Upper lobe of right lung (tissue), 1 donor: ENCODE measurements around the gene AFF4. TPM values are rescaled to one million over a fixed set of nuclear protein-coding genes. Genes with fewer than 3 reads are reported as not detected.

Experiments used
- ATAC-seq: fragments of 200-7000 bp; cut with Tn5 transposase; one replicate; pipeline ENCODE4 v1.9.1; 2020; ENCODE audit warnings: mild to moderate bottlenecking, moderate library complexity
- DNase-seq: peaks from one replicate; pipeline ENCODE4 v3.0.0-alpha.2; 2020
- H3K27ac ChIP-seq: fragments of 200-600 bp; one replicate; pipeline ENCODE4 v1.8.0; 2022
- H3K27me3 ChIP-seq: fragments of 200-600 bp; one replicate; pipeline ENCODE4 v1.8.0; 2022; ENCODE audit warnings: mild to moderate bottlenecking
- H3K36me3 ChIP-seq: fragments of 200-600 bp; one replicate; pipeline ENCODE4 v1.8.0; 2022
- H3K4me1 ChIP-seq: fragments of 200-600 bp; one replicate; pipeline ENCODE4 v1.8.0; 2022
- H3K4me3 ChIP-seq: fragments of 200-600 bp; one replicate; pipeline ENCODE4 v1.8.0; 2022; ENCODE audit warnings: mild to moderate bottlenecking
- H3K9me3 ChIP-seq: fragments of 200-600 bp; one replicate; pipeline ENCODE4 v1.8.0; 2022
- CTCF ChIP-seq: fragments of 200-600 bp; IDR thresholded peaks from one replicate; pipeline ENCODE4 v1.8.0; 2022; ENCODE audit warnings: antibody characterized with exemption
- intact Hi-C: fragments of 100-400 bp; cut with DNase I; formaldehyde crosslinking; loops from one replicate; pipeline ENCODE4 v1.11.0; 2022
- total RNA-seq: library from RNA; stranded (reverse); fragmentation: NEBNext Ultra II Directional; extraction: Animal tissue kit (Norgen Biotek cat#: 25700); gene quantifications from one replicate; pipeline ENCODE4 v1.2.1, GENCODE V29; 2021
- donor health status: DM: no; HTN: yes; CAD: no; lungs with severe emphysema.

The AFF4 gene
- total RNA-seq, 1 donor from 2014 or later, result 76.9 TPM

GRCh38 chr5:132927355-132928061 is 35.9 kb downstream of the AFF4 start:
- peaks cover 94% of the 10 kb centered on the region for H3K36me3 ChIP-seq
- no peak for TF ChIP-seq CTCF
- H3K27me3 ChIP-seq, result no peaks in the 10 kb centered on the region
- DNase-seq (no peak), ATAC-seq (no peak)
- peaks cover 7% of the 10 kb centered on the region for H3K4me1 ChIP-seq
- no peak overlapping the region for H3K27ac ChIP-seq
- intact Hi-C loops, result no loop called here
- H3K4me3 ChIP-seq, result no peak overlapping the region
- H3K9me3 ChIP-seq, result no peaks in the 10 kb centered on the region

GRCh38 chr5:132926437-132926836 is 37.0 kb downstream of the AFF4 start:
- Histone ChIP-seq H3K4me3 (no peak overlapping the region), H3K27ac (no peak overlapping the region), H3K4me1 (peaks cover 7% of the 10 kb centered on the region), H3K27me3 (no peaks in the 10 kb centered on the region), H3K36me3 (peaks cover 95% of the 10 kb centered on the region), H3K9me3 (no peaks in the 10 kb centered on the region)
- no peak for ATAC-seq
- no peak for TF ChIP-seq CTCF
- DNase-seq, result no peak
- intact Hi-C loops, result no loop called here

GRCh38 chr5:132916086-132916485 is 47.3 kb downstream of the AFF4 start:
- intact Hi-C loops, result no loop called here
- no peak for DNase-seq
- no peaks in the 10 kb centered on the region for H3K4me1 ChIP-seq
- H3K9me3 ChIP-seq, result no peaks in the 10 kb centered on the region
- H3K27me3 ChIP-seq, result no peaks in the 10 kb centered on the region
- TF ChIP-seq CTCF, result no peak
- no peak for ATAC-seq
- H3K27ac ChIP-seq, result no peak overlapping the region
- peaks cover 64% of the 10 kb centered on the region for H3K36me3 ChIP-seq
- H3K4me3 ChIP-seq, result no peak overlapping the region

- H3K9me3 ChIP-seq, result no peaks in the 10 kb centered on the region
- no peak for DNase-seq
- no peaks in the 10 kb centered on the region for H3K4me1 ChIP-seq
- no peak overlapping the region for H3K27ac ChIP-seq
- intact Hi-C loops, result no loop called here
- no peak for ATAC-seq
- no peak for TF ChIP-seq CTCF
- H3K27me3 ChIP-seq, result no peaks in the 10 kb centered on the region
- H3K36me3 ChIP-seq, result peaks cover 60% of the 10 kb centered on the region
- no peak overlapping the region for H3K4me3 ChIP-seq
Measured at GRCh38 chr5:132915681-132916080, 47.8 kb downstream of the AFF4 start.

GRCh38 chr5:132909702-132910101 is 53.7 kb downstream of the AFF4 start:
- intact Hi-C loops, result no loop called here
- no peaks in the 10 kb centered on the region for H3K9me3 ChIP-seq
- H3K4me1 ChIP-seq, result no peaks in the 10 kb centered on the region
- DNase-seq (no peak), ATAC-seq (no peak)
- no peaks in the 10 kb centered on the region for H3K27me3 ChIP-seq
- no peak for TF ChIP-seq CTCF
- no peak overlapping the region for H3K4me3 ChIP-seq
- H3K27ac ChIP-seq, result no peak overlapping the region
- H3K36me3 ChIP-seq, result peaks cover 30% of the 10 kb centered on the region

GRCh38 chr5:132907161-132907560 is 56.3 kb downstream of the AFF4 start:
- no peaks in the 10 kb centered on the region for H3K27me3 ChIP-seq
- ATAC-seq, result no peak
- intact Hi-C loops, result no loop called here

More at GRCh38 chr5:132907161-132907560, 56.3 kb downstream of the AFF4 start:
- DNase-seq, result no peak
- Histone ChIP-seq H3K4me3 (no peak overlapping the region), H3K9me3 (no peaks in the 10 kb centered on the region), H3K36me3 (peaks cover 32% of the 10 kb centered on the region), H3K27ac (no peak overlapping the region), H3K4me1 (no peaks in the 10 kb centered on the region)
- TF ChIP-seq CTCF, result no peak
